IgD-negative memory B cell (primary cell): ENCODE results near the gene SLK. TPM values are rescaled to one million over a fixed set of nuclear protein-coding genes. Genes with fewer than 3 reads are reported as not detected.

Source experiments
- H3K27ac Mint-ChIP-seq, 3 donors: one replicate each; pipeline ENCODE4 v1.8.0; 2020 to 2022; ENCODE audit warnings: mild to moderate bottlenecking in 3 of 3, mixed read lengths in 3 of 3, moderate library complexity in 1 of 3
- H3K27me3 Mint-ChIP-seq: one replicate; pipeline ENCODE4 v1.8.0; 2021; ENCODE audit warnings: mixed read lengths
- H3K36me3 Mint-ChIP-seq: one replicate; pipeline ENCODE4 v1.8.0; 2020; ENCODE audit warnings: mild to moderate bottlenecking, mixed read lengths
- H3K4me1 Mint-ChIP-seq, 3 donors: one replicate each; pipeline ENCODE4 v1.8.0; 2020 to 2022; ENCODE audit warnings: mixed read lengths in 3 of 3, mild to moderate bottlenecking in 1 of 3
- H3K4me3 Mint-ChIP-seq, 4 donors: one replicate each; pipeline ENCODE4 v1.8.0; 2020 to 2022; ENCODE audit warnings: mild to moderate bottlenecking in 4 of 4, mixed read lengths in 4 of 4, moderate library complexity in 3 of 4
- H3K9me3 Mint-ChIP-seq, 3 donors: one replicate each; pipeline ENCODE4 v1.8.0; 2020 to 2021; ENCODE audit warnings: mixed read lengths in 3 of 3, mild to moderate bottlenecking in 1 of 3
- polyA plus RNA-seq: library from polyadenylated mRNA; unstranded; fragments of 300-500 nt; fragmentation: Illumina TruSeq; gene quantifications from one replicate; pipeline ENCODE4 v1.2.3, GENCODE V29; 2021

The SLK gene
- polyA plus RNA-seq, 1 donor from 2014 or later: 3.0 TPM

- H3K27me3 Mint-ChIP-seq: no peaks in the 10 kb centered on the region
- H3K9me3 Mint-ChIP-seq: no peaks in the 10 kb centered on the region
- no peak overlapping the region for H3K4me3 Mint-ChIP-seq
- peaks cover 2% of the 10 kb centered on the region for H3K36me3 Mint-ChIP-seq
- no peak overlapping the region for H3K27ac Mint-ChIP-seq
- no peaks in the 10 kb centered on the region for H3K4me1 Mint-ChIP-seq
Measured at GRCh38 chr10:104059364-104059763, 92.4 kb downstream of the SLK start.

- Mint-ChIP-seq H3K27me3 (peaks cover 1% of the 10 kb centered on the region), H3K27ac (no peak overlapping the region), H3K4me1 (no peaks in the 10 kb centered on the region)
Measured at GRCh38 chr10:104061196-104061595, 94.3 kb downstream of the SLK start.

GRCh38 chr10:104065748-104066147, 98.8 kb downstream of the SLK start:
- H3K4me1 Mint-ChIP-seq: no peaks in the 10 kb centered on the region
- no peak overlapping the region for H3K4me3 Mint-ChIP-seq
- H3K36me3 Mint-ChIP-seq: peaks cover 2% of the 10 kb centered on the region
- H3K27ac Mint-ChIP-seq: no peak overlapping the region
- peaks cover 1% of the 10 kb centered on the region for H3K27me3 Mint-ChIP-seq
- no peaks in the 10 kb centered on the region for H3K9me3 Mint-ChIP-seq

More at GRCh38 chr10:104061196-104061595, 94.3 kb downstream of the SLK start:
- Mint-ChIP-seq H3K9me3 (no peaks in the 10 kb centered on the region), H3K4me3 (no peak overlapping the region), H3K36me3 (peaks cover 2% of the 10 kb centered on the region)

- no peaks in the 10 kb centered on the region for H3K9me3 Mint-ChIP-seq
- H3K36me3 Mint-ChIP-seq: peaks cover 2% of the 10 kb centered on the region
- no peaks in the 10 kb centered on the region for H3K4me1 Mint-ChIP-seq
- peaks cover 1% of the 10 kb centered on the region for H3K27me3 Mint-ChIP-seq
- no peak overlapping the region for H3K4me3 Mint-ChIP-seq
- H3K27ac Mint-ChIP-seq: no peak overlapping the region
Measured at GRCh38 chr10:104066945-104067344, 100.0 kb downstream of the SLK start.

GRCh38 chr10:104067525-104067924, 100.6 kb downstream of the SLK start:
- H3K4me1 Mint-ChIP-seq: no peaks in the 10 kb centered on the region
- peaks cover 2% of the 10 kb centered on the region for H3K36me3 Mint-ChIP-seq
- no peak overlapping the region for H3K27ac Mint-ChIP-seq

GRCh38 chr10:104069613-104070012, 102.7 kb downstream of the SLK start:
- H3K36me3 Mint-ChIP-seq: no peaks in the 10 kb centered on the region
- no peak overlapping the region for H3K27ac Mint-ChIP-seq
- peaks cover 1% of the 10 kb centered on the region for H3K27me3 Mint-ChIP-seq
- no peaks in the 10 kb centered on the region for H3K9me3 Mint-ChIP-seq
- no peaks in the 10 kb centered on the region for H3K4me1 Mint-ChIP-seq
- no peak overlapping the region for H3K4me3 Mint-ChIP-seq

More at GRCh38 chr10:104067525-104067924, 100.6 kb downstream of the SLK start:
- Mint-ChIP-seq H3K4me3 (no peak overlapping the region), H3K27me3 (peaks cover 1% of the 10 kb centered on the region), H3K9me3 (no peaks in the 10 kb centered on the region)

GRCh38 chr10:104072786-104073185, 105.8 kb downstream of the SLK start:
- Mint-ChIP-seq H3K9me3 (no peaks in the 10 kb centered on the region), H3K27ac (no peak overlapping the region)

GRCh38 chr10:104074505-104074904, 107.6 kb downstream of the SLK start:
- Mint-ChIP-seq H3K4me3 (no peak overlapping the region), H3K4me1 (no peaks in the 10 kb centered on the region), H3K27ac (no peak overlapping the region), H3K36me3 (no peaks in the 10 kb centered on the region), H3K27me3 (no peaks in the 10 kb centered on the region), H3K9me3 (no peaks in the 10 kb centered on the region)

More at GRCh38 chr10:104072786-104073185, 105.8 kb downstream of the SLK start:
- no peak overlapping the region for H3K4me3 Mint-ChIP-seq
- no peaks in the 10 kb centered on the region for H3K4me1 Mint-ChIP-seq
- no peaks in the 10 kb centered on the region for H3K36me3 Mint-ChIP-seq
- no peaks in the 10 kb centered on the region for H3K27me3 Mint-ChIP-seq

GRCh38 chr10:104076743-104077160, 109.8 kb downstream of the SLK start:
- H3K4me3 Mint-ChIP-seq: no peak overlapping the region
- no peaks in the 10 kb centered on the region for H3K36me3 Mint-ChIP-seq
- no peaks in the 10 kb centered on the region for H3K4me1 Mint-ChIP-seq
- H3K9me3 Mint-ChIP-seq: no peaks in the 10 kb centered on the region
- no peak overlapping the region for H3K27ac Mint-ChIP-seq
- no peaks in the 10 kb centered on the region for H3K27me3 Mint-ChIP-seq

GRCh38 chr10:104077247-104077646, 110.3 kb downstream of the SLK start:
- H3K27me3 Mint-ChIP-seq: no peaks in the 10 kb centered on the region
- H3K27ac Mint-ChIP-seq: no peak overlapping the region
- H3K36me3 Mint-ChIP-seq: no peaks in the 10 kb centered on the region
- H3K4me1 Mint-ChIP-seq: no peaks in the 10 kb centered on the region
- H3K4me3 Mint-ChIP-seq: no peak overlapping the region
- H3K9me3 Mint-ChIP-seq: no peaks in the 10 kb centered on the region

GRCh38 chr10:104077663-104078151, 110.8 kb downstream of the SLK start:
- no peaks in the 10 kb centered on the region for H3K9me3 Mint-ChIP-seq
- no peaks in the 10 kb centered on the region for H3K4me1 Mint-ChIP-seq
- no peaks in the 10 kb centered on the region for H3K27me3 Mint-ChIP-seq
- no peaks in the 10 kb centered on the region for H3K36me3 Mint-ChIP-seq
- H3K4me3 Mint-ChIP-seq: no peak overlapping the region
- H3K27ac Mint-ChIP-seq: no peak overlapping the region

Other genes starting within 250 kb of the SLK start
- 1.2 TPM for gene SH3PXD2A, start 111.6 kb upstream of the SLK start, polyA plus RNA-seq
- gene STN1, start 49.0 kb upstream of the SLK start, polyA plus RNA-seq: 20.5 TPM
- not detected for gene COL17A1, start 118.7 kb downstream of the SLK start, polyA plus RNA-seq
- 12.4 TPM for gene SFR1, start 155.0 kb downstream of the SLK start, polyA plus RNA-seq